ENCODE results near the gene TECPR2.

TECPR2 gene

GRCh38 chr14:102472791-102473150, 110.0 kb downstream of the TECPR2 start:
- DNase-seq = no peak

GRCh38 chr14:102473559-102473958, 110.8 kb downstream of the TECPR2 start:
- no peak for DNase-seq

GRCh38 chr14:102474934-102475333, 112.2 kb downstream of the TECPR2 start:
- no peak for DNase-seq

- DNase-seq = no peak
Observed at GRCh38 chr14:102479107-102479506, 116.4 kb downstream of the TECPR2 start.

GRCh38 chr14:102479777-102480176, 117.0 kb downstream of the TECPR2 start:
- no peak for DNase-seq

- no peak for DNase-seq
Observed at GRCh38 chr14:102481371-102481770, 118.6 kb downstream of the TECPR2 start.

GRCh38 chr14:102481791-102482238, 119.1 kb downstream of the TECPR2 start:
- DNase-seq = no peak

- no peak for DNase-seq
Observed at GRCh38 chr14:102484316-102484715, 121.6 kb downstream of the TECPR2 start.

GRCh38 chr14:102485693-102486512, 123.2 kb downstream of the TECPR2 start:
- DNase-seq = no peak

- DNase-seq = no peak
Observed at GRCh38 chr14:102486513-102487203, 123.9 kb downstream of the TECPR2 start.

- DNase-seq = no peak
Observed at GRCh38 chr14:102487204-102487577, 124.5 kb downstream of the TECPR2 start.

- no peak for DNase-seq
Observed at GRCh38 chr14:102490456-102490855, 127.7 kb downstream of the TECPR2 start.

GRCh38 chr14:102491366-102491765, 128.6 kb downstream of the TECPR2 start:
- no peak for DNase-seq

- no peak for DNase-seq
Observed at GRCh38 chr14:102491786-102492530, 129.2 kb downstream of the TECPR2 start.

- no peak for DNase-seq
Observed at GRCh38 chr14:102492531-102492910, 129.8 kb downstream of the TECPR2 start.

- no peak for DNase-seq
Observed at GRCh38 chr14:102493096-102493495, 130.4 kb downstream of the TECPR2 start.

GRCh38 chr14:102493585-102493984, 130.8 kb downstream of the TECPR2 start:
- DNase-seq = no peak

GRCh38 chr14:102495491-102496330, 133.0 kb downstream of the TECPR2 start:
- DNase-seq = no peak

GRCh38 chr14:102496331-102496691, 133.6 kb downstream of the TECPR2 start:
- DNase-seq = no peak

- DNase-seq = no peak
Observed at GRCh38 chr14:102496958-102497744, 134.4 kb downstream of the TECPR2 start.

GRCh38 chr14:102497998-102498677, 135.4 kb downstream of the TECPR2 start:
- DNase-seq = no peak
